GM12878 (cell line): ENCODE data around the gene NLGN1. TPM values are rescaled to one million over a fixed set of nuclear protein-coding genes. Genes with fewer than 3 reads are reported as not detected.

Experiments used
- ATAC-seq: fragments of 200-7000 bp; cut with Tn5 transposase; 3 replicates; pipeline ENCODE4 v1.9.1; 2020; ENCODE audit warnings: mild to moderate bottlenecking, moderate library complexity
- BruUV-seq: library from RNA; stranded (reverse); fragments of 400-500 nt; replicated peaks from 2 replicates; lab custom pipeline; 2021; lab: Mats Ljungman, UMichigan
- CTCF ChIA-PET: fragments of 300-600 bp; sonication (Branson Sonifier 250); formaldehyde crosslinking; extraction: SDS; loops from one replicate; lab custom pipeline; 2021; ENCODE audit warnings: inconsistent platforms; lab: Yijun Ruan, JAX
- POLR2A ChIA-PET: fragments of 350-600 bp; formaldehyde crosslinking; extraction: SDS; loops from one replicate; lab custom pipeline; 2021; ENCODE audit warnings: inconsistent platforms; lab: Charles Lee
- RAD21 ChIA-PET: fragments of 300-600 bp; sonication (Branson Sonifier 250); formaldehyde crosslinking; loops from one replicate; lab custom pipeline; 2023; ENCODE audit warnings: antibody characterized with exemption; ENCODE audit not compliant: unreplicated experiment; lab: Charles Lee
- SMC1A ChIA-PET: fragments of 300-600 bp; sonication (Branson Sonifier 250); formaldehyde crosslinking; loops from one replicate; lab custom pipeline; 2023; ENCODE audit not compliant: unreplicated experiment, uncharacterized antibody; lab: Charles Lee
- DNase-seq: peaks from one replicate; pipeline ENCODE4 v3.0.0-alpha.2; 2011; ENCODE audit warnings: low read depth, low spot score
- FAIRE-seq: peaks from 3 replicates; lab custom pipeline; 2011; peaks lifted over from hg19 to GRCh38; lab: Jason Lieb, UNC
- H2AFZ ChIP-seq: 2 replicates; pipeline ENCODE4 v1.6.0; 2011; ENCODE audit warnings: low read depth, low read length, control low read depth; ENCODE audit not compliant: control insufficient read depth
- H3K27ac ChIP-seq: 2 replicates; pipeline ENCODE4 v1.5.1; 2011; ENCODE audit warnings: control low read depth; ENCODE audit not compliant: control insufficient read depth, insufficient read depth
- H3K27me3 ChIP-seq, 2 experiments: replicated peaks in 1 of 2; 2 replicates each; pipeline versions ENCODE4 v1.6.0 to v1.6.1; 2011; ENCODE audit warnings: low read length in 1 of 2; ENCODE audit not compliant: control insufficient read depth in 2 of 2, insufficient read depth in 2 of 2
- H3K36me3 ChIP-seq, 2 experiments: 2 replicates each; pipeline ENCODE4 v1.5.1; 2011; ENCODE audit warnings: low read length in 1 of 2; ENCODE audit not compliant: control insufficient read depth in 2 of 2, insufficient read depth in 2 of 2
- H3K4me1 ChIP-seq: 2 replicates; pipeline ENCODE4 v1.6.1; 2011; ENCODE audit warnings: mild to moderate bottlenecking, low read length, moderate library complexity, mixed read lengths; ENCODE audit not compliant: control insufficient read depth, insufficient read depth
- H3K4me2 ChIP-seq: 2 replicates; pipeline ENCODE4 v1.6.0; 2011; ENCODE audit warnings: control low read depth; ENCODE audit not compliant: control insufficient read depth, insufficient read depth
- H3K4me3 ChIP-seq: fragments of 200-600 bp; sonication (generic); 2 replicates; pipeline ENCODE4 v1.5.1; 2016
- H3K79me2 ChIP-seq: 2 replicates; pipeline ENCODE4 v1.6.0; 2011; ENCODE audit warnings: low read length; ENCODE audit not compliant: control insufficient read depth, insufficient read depth
- H3K9ac ChIP-seq: 2 replicates; pipeline ENCODE4 v1.8.0; 2011; ENCODE audit warnings: low read length, control low read depth, mixed read lengths; ENCODE audit not compliant: control insufficient read depth, insufficient read depth
- H3K9me3 ChIP-seq: replicated peaks from 3 replicates; pipeline ENCODE4 v1.5.1; 2011; ENCODE audit warnings: mild to moderate bottlenecking, low read length; ENCODE audit not compliant: control insufficient read depth, insufficient read depth
- H4K20me1 ChIP-seq: 2 replicates; pipeline ENCODE4 v1.6.0; 2011; ENCODE audit not compliant: control insufficient read depth, insufficient read depth
- ASH2L ChIP-seq: fragments of 300-600, 200-600 bp; sonication (generic); IDR thresholded peaks from 2 replicates; pipeline ENCODE4 v1.6.1; 2017; ENCODE audit warnings: low read depth, mild to moderate bottlenecking, borderline replicate concordance
- CREB1 ChIP-seq: IDR thresholded peaks from 2 replicates; pipeline ENCODE4 v1.6.1; 2012; ENCODE audit warnings: low read depth, mild to moderate bottlenecking, inconsistent platforms
- HDAC6 ChIP-seq: fragments of 200-600 bp; sonication (generic); IDR thresholded peaks from one replicate; pipeline ENCODE4 v1.8.0; 2017; ENCODE audit warnings: antibody characterized with exemption; ENCODE audit not compliant: unreplicated experiment
- MYC ChIP-seq: IDR thresholded peaks from 2 replicates; pipeline ENCODE4 v1.6.1; 2011; ENCODE audit warnings: mild to moderate bottlenecking, low read length, moderate library complexity, inconsistent platforms; ENCODE audit not compliant: insufficient read depth, insufficient replicate concordance, insufficient read length, severe bottlenecking
- NBN ChIP-seq: fragments of 450-650 bp; IDR thresholded peaks from 2 replicates; pipeline ENCODE4 v1.6.1; 2016
- SIN3A ChIP-seq: IDR thresholded peaks from 2 replicates; pipeline ENCODE4 v1.6.1; 2012; ENCODE audit warnings: low read depth, low read length, improper control_type of control experiment
- SMAD5 ChIP-seq: IDR thresholded peaks from 2 replicates; pipeline ENCODE4 v1.6.1; 2016; ENCODE audit warnings: antibody characterized with exemption, low read depth
- TARDBP ChIP-seq: IDR thresholded peaks from 2 replicates; pipeline ENCODE4 v1.6.1; 2016; ENCODE audit warnings: borderline replicate concordance
- WGBS: methylation state at CpG from one replicate; pipeline ENCODE4 v1.1.6; 2016; ENCODE audit warnings: low lambda C conversion rate; ENCODE audit not compliant: insufficient replicate concordance, insufficient coverage; ENCODE audit errors: missing lambda C conversion rate; 5-methylcytosine and 5-hydroxymethylcytosine counted together
- in situ Hi-C: fragments of 300-500 bp; cut with MboI; formaldehyde crosslinking; loops from 9 replicates; pipeline ENCODE4 v1.14.3; 2018; ENCODE audit warnings: mixed read lengths
- intact Hi-C: fragments of 100-400 bp; cut with micrococcal nuclease; formaldehyde crosslinking; loops from one replicate; pipeline ENCODE4 v1.14.2; 2022; ENCODE audit not compliant: unreplicated experiment
- polyA plus RNA-seq, 11 experiments: library from polyadenylated mRNA; depleted of rRNA in 4 of 11; unstranded in 6 of 11; stranded (reverse) in 5 of 11; fragments of >200 nt; fragmentation: Nextera tagmentation in 4 of 11; fragmentation: Illumina TruSeq in 1 of 11; extraction: Ambion mirVana in 4 of 11; extraction: Trizol in 1 of 11; gene quantifications; 1 replicate in 1 of 11; 2 replicates in 10 of 11; pipeline versions ENCODE4 v1.2.1 to v1.2.3, GENCODE V29; 2011 to 2016; ENCODE audit warnings: inconsistent platforms in 2 of 11, missing spikeins in 2 of 11, low read depth in 1 of 11
- total RNA-seq, 4 experiments: library from RNA; depleted of rRNA in 3 of 4; stranded (reverse); fragments of >200 nt in 3 of 4; fragmentation: Illumina TruSeq in 1 of 4; extraction: Trizol in 1 of 4; gene quantifications; 2 replicates each; pipeline versions ENCODE4 v1.2.1 to v1.2.3, GENCODE V29; 2013 to 2021
- TF ChIP-seq, protein P1 (sequence below): fragments of 450-650 bp; IDR thresholded peaks from 2 replicates; pipeline ENCODE4 v1.6.1; 2017; ENCODE audit warnings: mild to moderate bottlenecking, moderate library complexity
- TF ChIP-seq, protein P2 (sequence below): fragments of 450-650 bp; IDR thresholded peaks from 2 replicates; pipeline ENCODE4 v1.6.1; 2017; ENCODE audit warnings: antibody characterized with exemption, mild to moderate bottlenecking, moderate library complexity

NLGN1 gene
- total and polyA plus RNA-seq, 10 of the 15 experiments (the other 5 are each of a cell fraction or from before 2014, with no cell fraction given): not detected

DNA sequence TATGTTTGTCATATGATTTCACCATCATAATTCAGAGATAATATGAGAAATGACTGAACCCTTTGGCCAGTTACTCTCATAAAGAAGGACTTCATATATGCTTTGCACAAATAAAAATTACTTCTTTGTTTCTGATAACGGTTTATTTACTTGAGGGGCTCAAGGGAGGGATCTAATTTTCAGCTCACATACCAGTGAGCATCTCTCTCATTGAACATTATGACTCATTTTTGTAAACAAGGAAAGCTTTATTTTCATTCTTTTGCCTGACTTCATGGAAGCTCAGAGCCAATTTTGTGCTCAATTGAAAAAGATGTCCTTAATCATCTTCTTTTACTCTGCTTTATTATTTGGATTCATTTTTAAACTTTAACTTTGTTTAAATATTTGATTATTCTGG is 5.8 kb downstream of the NLGN1 start:
- SMC1A ChIA-PET: no interaction called here
- POLR2A ChIA-PET: no interaction called here
- in situ Hi-C loops: no loop called here
- TF ChIP-seq SIN3A (no peak), MYC (no peak), ASH2L (no peak), TARDBP (no peak)
- TF ChIP-seq, all 136 proteins: peak for 0
- H4K20me1 ChIP-seq: no peaks in the 10 kb centered on the region
- BruUV-seq: no TSS peak
- H3K4me1 ChIP-seq: no peaks in the 10 kb centered on the region
- no peaks in the 10 kb centered on the region for H3K79me2 ChIP-seq
- H2AFZ ChIP-seq: no peak overlapping the region
- no peak overlapping the region for H3K9ac ChIP-seq
- H3K27me3 ChIP-seq: no peaks in the 10 kb centered on the region; a peak in 1 of 4 replicates
- DNase-seq (no peak), ATAC-seq (no peak), FAIRE-seq (no peak)
- ChIA-PET CTCF (no interaction called here), RAD21 (no interaction called here)
- intact Hi-C loops: no loop called here
- H3K4me2 ChIP-seq: no peak overlapping the region
- WGBS: 8% methylated on average over 1 of the region's 1 CpG
- no peak overlapping the region for H3K27ac ChIP-seq
- no peak overlapping the region for H3K4me3 ChIP-seq
- H3K9me3 ChIP-seq: no peaks in the 10 kb centered on the region
- no peaks in the 10 kb centered on the region for H3K36me3 ChIP-seq

- H3K4me1 ChIP-seq: no peaks in the 10 kb centered on the region
- no peak overlapping the region for H3K27ac ChIP-seq
- BruUV-seq: no TSS peak
- ChIA-PET POLR2A (no interaction called here), RAD21 (no interaction called here), SMC1A (no interaction called here), CTCF (no interaction called here)
- no peaks in the 10 kb centered on the region for H3K79me2 ChIP-seq
- in situ Hi-C loops (no loop called here), intact Hi-C loops (no loop called here)
- no peak overlapping the region for H3K4me3 ChIP-seq
- no peak overlapping the region for H3K9ac ChIP-seq
- no peaks in the 10 kb centered on the region for H3K9me3 ChIP-seq
- no peaks in the 10 kb centered on the region for H4K20me1 ChIP-seq
- 24% methylated on average over 1 of the region's 1 CpG for WGBS
- no peak overlapping the region for H2AFZ ChIP-seq
- no peak overlapping the region for H3K4me2 ChIP-seq
- no peaks in the 10 kb centered on the region for H3K36me3 ChIP-seq
- FAIRE-seq (no peak), ATAC-seq (no peak), DNase-seq (no peak)
- H3K27me3 ChIP-seq: no peaks in the 10 kb centered on the region
- TF ChIP-seq CREB1 (no peak), NBN (no peak), HDAC6 (no peak), SMAD5 (no peak)
- TF ChIP-seq, protein P1, sequence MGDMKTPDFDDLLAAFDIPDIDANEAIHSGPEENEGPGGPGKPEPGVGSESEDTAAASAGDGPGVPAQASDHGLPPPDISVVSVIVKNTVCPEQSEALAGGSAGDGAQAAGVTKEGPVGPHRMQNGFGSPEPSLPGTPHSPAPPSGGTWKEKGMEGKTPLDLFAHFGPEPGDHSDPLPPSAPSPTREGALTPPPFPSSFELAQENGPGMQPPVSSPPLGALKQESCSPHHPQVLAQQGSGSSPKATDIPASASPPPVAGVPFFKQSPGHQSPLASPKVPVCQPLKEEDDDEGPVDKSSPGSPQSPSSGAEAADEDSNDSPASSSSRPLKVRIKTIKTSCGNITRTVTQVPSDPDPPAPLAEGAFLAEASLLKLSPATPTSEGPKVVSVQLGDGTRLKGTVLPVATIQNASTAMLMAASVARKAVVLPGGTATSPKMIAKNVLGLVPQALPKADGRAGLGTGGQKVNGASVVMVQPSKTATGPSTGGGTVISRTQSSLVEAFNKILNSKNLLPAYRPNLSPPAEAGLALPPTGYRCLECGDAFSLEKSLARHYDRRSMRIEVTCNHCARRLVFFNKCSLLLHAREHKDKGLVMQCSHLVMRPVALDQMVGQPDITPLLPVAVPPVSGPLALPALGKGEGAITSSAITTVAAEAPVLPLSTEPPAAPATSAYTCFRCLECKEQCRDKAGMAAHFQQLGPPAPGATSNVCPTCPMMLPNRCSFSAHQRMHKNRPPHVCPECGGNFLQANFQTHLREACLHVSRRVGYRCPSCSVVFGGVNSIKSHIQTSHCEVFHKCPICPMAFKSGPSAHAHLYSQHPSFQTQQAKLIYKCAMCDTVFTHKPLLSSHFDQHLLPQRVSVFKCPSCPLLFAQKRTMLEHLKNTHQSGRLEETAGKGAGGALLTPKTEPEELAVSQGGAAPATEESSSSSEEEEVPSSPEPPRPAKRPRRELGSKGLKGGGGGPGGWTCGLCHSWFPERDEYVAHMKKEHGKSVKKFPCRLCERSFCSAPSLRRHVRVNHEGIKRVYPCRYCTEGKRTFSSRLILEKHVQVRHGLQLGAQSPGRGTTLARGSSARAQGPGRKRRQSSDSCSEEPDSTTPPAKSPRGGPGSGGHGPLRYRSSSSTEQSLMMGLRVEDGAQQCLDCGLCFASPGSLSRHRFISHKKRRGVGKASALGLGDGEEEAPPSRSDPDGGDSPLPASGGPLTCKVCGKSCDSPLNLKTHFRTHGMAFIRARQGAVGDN: no peak
- TF ChIP-seq, protein P2, sequence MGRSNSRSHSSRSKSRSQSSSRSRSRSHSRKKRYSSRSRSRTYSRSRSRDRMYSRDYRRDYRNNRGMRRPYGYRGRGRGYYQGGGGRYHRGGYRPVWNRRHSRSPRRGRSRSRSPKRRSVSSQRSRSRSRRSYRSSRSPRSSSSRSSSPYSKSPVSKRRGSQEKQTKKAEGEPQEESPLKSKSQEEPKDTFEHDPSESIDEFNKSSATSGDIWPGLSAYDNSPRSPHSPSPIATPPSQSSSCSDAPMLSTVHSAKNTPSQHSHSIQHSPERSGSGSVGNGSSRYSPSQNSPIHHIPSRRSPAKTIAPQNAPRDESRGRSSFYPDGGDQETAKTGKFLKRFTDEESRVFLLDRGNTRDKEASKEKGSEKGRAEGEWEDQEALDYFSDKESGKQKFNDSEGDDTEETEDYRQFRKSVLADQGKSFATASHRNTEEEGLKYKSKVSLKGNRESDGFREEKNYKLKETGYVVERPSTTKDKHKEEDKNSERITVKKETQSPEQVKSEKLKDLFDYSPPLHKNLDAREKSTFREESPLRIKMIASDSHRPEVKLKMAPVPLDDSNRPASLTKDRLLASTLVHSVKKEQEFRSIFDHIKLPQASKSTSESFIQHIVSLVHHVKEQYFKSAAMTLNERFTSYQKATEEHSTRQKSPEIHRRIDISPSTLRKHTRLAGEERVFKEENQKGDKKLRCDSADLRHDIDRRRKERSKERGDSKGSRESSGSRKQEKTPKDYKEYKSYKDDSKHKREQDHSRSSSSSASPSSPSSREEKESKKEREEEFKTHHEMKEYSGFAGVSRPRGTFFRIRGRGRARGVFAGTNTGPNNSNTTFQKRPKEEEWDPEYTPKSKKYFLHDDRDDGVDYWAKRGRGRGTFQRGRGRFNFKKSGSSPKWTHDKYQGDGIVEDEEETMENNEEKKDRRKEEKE: no peak
Observed at GRCh38 chr3:173404156-173404555, 6.6 kb downstream of the NLGN1 start.
